ENCODE measurements around the gene MRAP2.

GRCh38 chr6:84061174-84061573 lies 27.6 kb downstream of the MRAP2 start:
- TF ChIP-seq, protein P1, sequence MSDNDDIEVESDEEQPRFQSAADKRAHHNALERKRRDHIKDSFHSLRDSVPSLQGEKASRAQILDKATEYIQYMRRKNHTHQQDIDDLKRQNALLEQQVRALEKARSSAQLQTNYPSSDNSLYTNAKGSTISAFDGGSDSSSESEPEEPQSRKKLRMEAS (IDR thresholded peaks at IDR 0.05; ENCODE audit: insufficient read depth, insufficient read length), result no peak
- no peak for TF ChIP-seq CTCF (IDR thresholded peaks at IDR 0.05; ENCODE audit: extremely low read depth in 1 of 2, insufficient read depth in 1 of 2, low read depth in 1 of 2, low read length in 2 of 2)
- TF ChIP-seq GATA2 (IDR thresholded peaks at IDR 0.05; ENCODE audit: insufficient read depth, insufficient read length, low read depth, low read length), result no peak
